SK-N-SH treated with all-trans-retinoic acid at 6 μM for 48 hours (cell line): Measurements from ENCODE around the gene CCDC124.
"Not testable (repeated sequence)": the region's sequence is repeated elsewhere in the genome, so short reads cannot be mapped to it uniquely, and the experiment has no call there.

ENCODE experiments used
- ARNTL ChIP-seq: fragments of 450-650 bp; formaldehyde crosslinking; IDR thresholded peaks from 2 replicates; pipeline ENCODE4 v1.5.0; 2020; ENCODE audit warnings: low read depth, mild to moderate bottlenecking, moderate library complexity, borderline replicate concordance
- CSDC2 ChIP-seq: fragments of 250-450 bp; sonication (Bioruptor Pico); IDR thresholded peaks from 2 replicates; pipeline ENCODE4 v1.5.0; 2020; ENCODE audit warnings: mild to moderate bottlenecking, moderate library complexity
- CSRNP3 ChIP-seq: fragments of 250-450 bp; sonication (Bioruptor Pico); IDR thresholded peaks from 2 replicates; pipeline ENCODE4 v1.5.1; 2021; ENCODE audit warnings: mild to moderate bottlenecking, moderate library complexity
- OSR1 ChIP-seq: fragments of 250-450 bp; sonication (Bioruptor Pico); IDR thresholded peaks from 2 replicates; pipeline ENCODE4 v1.8.0; 2022; ENCODE audit warnings: moderate library complexity, mild to moderate bottlenecking, inconsistent platforms
- PPARA ChIP-seq: fragments of 250-450 bp; sonication (Bioruptor Pico); IDR thresholded peaks from 2 replicates; pipeline ENCODE4 v1.5.0; 2020; ENCODE audit warnings: mild to moderate bottlenecking, borderline replicate concordance
- RARB ChIP-seq: fragments of 250-450 bp; sonication (Bioruptor Pico); IDR thresholded peaks from 2 replicates; pipeline ENCODE4 v1.8.0; 2021; ENCODE audit warnings: mild to moderate bottlenecking, moderate library complexity
- SNAI2 ChIP-seq: fragments of 250-450 bp; sonication (Bioruptor Pico); IDR thresholded peaks from 2 replicates; pipeline ENCODE4 v1.5.0; 2020; ENCODE audit warnings: mild to moderate bottlenecking, moderate library complexity
- ZC3H10 ChIP-seq: fragments of 250-450 bp; sonication (Bioruptor Pico); IDR thresholded peaks from 2 replicates; pipeline ENCODE4 v1.5.1; 2021; ENCODE audit warnings: mild to moderate bottlenecking, moderate library complexity
- ZFP3 ChIP-seq: fragments of 250-450 bp; sonication (Bioruptor Pico); IDR thresholded peaks from 2 replicates; pipeline ENCODE4 v1.5.0; 2020; ENCODE audit warnings: mild to moderate bottlenecking, moderate library complexity
- ZNF565 ChIP-seq: fragments of 450-650 bp; formaldehyde crosslinking; conservative IDR thresholded peaks from 2 replicates; pipeline ENCODE4 v1.5.0; 2020; ENCODE audit warnings: low read depth, mild to moderate bottlenecking, moderate library complexity
- ZNF70 ChIP-seq: fragments of 450-650 bp; formaldehyde crosslinking; IDR thresholded peaks from 2 replicates; pipeline ENCODE4 v1.5.0; 2020; ENCODE audit warnings: mild to moderate bottlenecking, moderate library complexity
- TF ChIP-seq, protein P1 (sequence below): fragments of 250-450 bp; sonication (Bioruptor Pico); IDR thresholded peaks from 2 replicates; pipeline ENCODE4 v1.8.0; 2020; ENCODE audit warnings: mild to moderate bottlenecking, moderate library complexity, borderline replicate concordance
- TF ChIP-seq, protein P2 (sequence below): fragments of 250-450 bp; sonication (Bioruptor Pico); IDR thresholded peaks from 2 replicates; pipeline ENCODE4 v1.5.0; 2020; ENCODE audit warnings: mild to moderate bottlenecking, moderate library complexity
- TF ChIP-seq, protein P3 (sequence below): fragments of 250-450 bp; sonication (Bioruptor Pico); IDR thresholded peaks from 2 replicates; pipeline ENCODE4 v1.8.0; 2021; ENCODE audit warnings: low read depth, mild to moderate bottlenecking, moderate library complexity, borderline replicate concordance

DNA sequence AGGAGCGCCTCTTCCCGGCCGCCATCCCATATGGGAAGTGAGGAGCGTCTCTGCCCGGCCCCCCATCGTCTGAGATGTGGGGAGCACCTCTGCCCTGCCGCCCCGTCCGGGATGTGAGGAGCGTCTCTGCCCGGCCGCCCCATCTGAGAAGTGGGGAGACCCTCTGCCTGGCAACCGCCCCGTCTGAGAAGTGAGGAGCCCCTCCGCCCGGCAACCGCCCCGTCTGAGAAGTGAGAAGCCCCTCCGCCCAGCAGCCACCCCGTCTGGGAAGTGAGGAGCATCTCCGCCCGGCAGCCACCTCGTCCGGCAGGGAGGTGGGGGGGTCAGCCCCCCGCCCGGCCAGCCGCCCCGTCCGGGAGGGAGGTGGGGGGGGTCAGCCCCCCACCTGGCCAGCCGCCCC lies 14.7 kb upstream of the CCDC124 start:
- TF ChIP-seq, protein P1, sequence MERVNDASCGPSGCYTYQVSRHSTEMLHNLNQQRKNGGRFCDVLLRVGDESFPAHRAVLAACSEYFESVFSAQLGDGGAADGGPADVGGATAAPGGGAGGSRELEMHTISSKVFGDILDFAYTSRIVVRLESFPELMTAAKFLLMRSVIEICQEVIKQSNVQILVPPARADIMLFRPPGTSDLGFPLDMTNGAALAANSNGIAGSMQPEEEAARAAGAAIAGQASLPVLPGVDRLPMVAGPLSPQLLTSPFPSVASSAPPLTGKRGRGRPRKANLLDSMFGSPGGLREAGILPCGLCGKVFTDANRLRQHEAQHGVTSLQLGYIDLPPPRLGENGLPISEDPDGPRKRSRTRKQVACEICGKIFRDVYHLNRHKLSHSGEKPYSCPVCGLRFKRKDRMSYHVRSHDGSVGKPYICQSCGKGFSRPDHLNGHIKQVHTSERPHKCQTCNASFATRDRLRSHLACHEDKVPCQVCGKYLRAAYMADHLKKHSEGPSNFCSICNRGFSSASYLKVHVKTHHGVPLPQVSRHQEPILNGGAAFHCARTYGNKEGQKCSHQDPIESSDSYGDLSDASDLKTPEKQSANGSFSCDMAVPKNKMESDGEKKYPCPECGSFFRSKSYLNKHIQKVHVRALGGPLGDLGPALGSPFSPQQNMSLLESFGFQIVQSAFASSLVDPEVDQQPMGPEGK (CRISPR knock-in tag): not testable (repeated sequence)
- not testable (repeated sequence) for TF ChIP-seq CSDC2 (CRISPR knock-in tag); RARB; ZNF565 (CRISPR knock-in tag); OSR1 (CRISPR knock-in tag); SNAI2 (CRISPR knock-in tag); ZC3H10 (CRISPR knock-in tag); CSRNP3 (CRISPR knock-in tag); PPARA (CRISPR knock-in tag); ZNF70 (CRISPR knock-in tag); ZFP3 (CRISPR knock-in tag); ARNTL (CRISPR knock-in tag)
- TF ChIP-seq, protein P2, sequence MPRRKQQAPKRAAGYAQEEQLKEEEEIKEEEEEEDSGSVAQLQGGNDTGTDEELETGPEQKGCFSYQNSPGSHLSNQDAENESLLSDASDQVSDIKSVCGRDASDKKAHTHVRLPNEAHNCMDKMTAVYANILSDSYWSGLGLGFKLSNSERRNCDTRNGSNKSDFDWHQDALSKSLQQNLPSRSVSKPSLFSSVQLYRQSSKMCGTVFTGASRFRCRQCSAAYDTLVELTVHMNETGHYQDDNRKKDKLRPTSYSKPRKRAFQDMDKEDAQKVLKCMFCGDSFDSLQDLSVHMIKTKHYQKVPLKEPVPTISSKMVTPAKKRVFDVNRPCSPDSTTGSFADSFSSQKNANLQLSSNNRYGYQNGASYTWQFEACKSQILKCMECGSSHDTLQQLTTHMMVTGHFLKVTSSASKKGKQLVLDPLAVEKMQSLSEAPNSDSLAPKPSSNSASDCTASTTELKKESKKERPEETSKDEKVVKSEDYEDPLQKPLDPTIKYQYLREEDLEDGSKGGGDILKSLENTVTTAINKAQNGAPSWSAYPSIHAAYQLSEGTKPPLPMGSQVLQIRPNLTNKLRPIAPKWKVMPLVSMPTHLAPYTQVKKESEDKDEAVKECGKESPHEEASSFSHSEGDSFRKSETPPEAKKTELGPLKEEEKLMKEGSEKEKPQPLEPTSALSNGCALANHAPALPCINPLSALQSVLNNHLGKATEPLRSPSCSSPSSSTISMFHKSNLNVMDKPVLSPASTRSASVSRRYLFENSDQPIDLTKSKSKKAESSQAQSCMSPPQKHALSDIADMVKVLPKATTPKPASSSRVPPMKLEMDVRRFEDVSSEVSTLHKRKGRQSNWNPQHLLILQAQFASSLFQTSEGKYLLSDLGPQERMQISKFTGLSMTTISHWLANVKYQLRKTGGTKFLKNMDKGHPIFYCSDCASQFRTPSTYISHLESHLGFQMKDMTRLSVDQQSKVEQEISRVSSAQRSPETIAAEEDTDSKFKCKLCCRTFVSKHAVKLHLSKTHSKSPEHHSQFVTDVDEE (CRISPR knock-in tag): not testable (repeated sequence)
- TF ChIP-seq, protein P3, sequence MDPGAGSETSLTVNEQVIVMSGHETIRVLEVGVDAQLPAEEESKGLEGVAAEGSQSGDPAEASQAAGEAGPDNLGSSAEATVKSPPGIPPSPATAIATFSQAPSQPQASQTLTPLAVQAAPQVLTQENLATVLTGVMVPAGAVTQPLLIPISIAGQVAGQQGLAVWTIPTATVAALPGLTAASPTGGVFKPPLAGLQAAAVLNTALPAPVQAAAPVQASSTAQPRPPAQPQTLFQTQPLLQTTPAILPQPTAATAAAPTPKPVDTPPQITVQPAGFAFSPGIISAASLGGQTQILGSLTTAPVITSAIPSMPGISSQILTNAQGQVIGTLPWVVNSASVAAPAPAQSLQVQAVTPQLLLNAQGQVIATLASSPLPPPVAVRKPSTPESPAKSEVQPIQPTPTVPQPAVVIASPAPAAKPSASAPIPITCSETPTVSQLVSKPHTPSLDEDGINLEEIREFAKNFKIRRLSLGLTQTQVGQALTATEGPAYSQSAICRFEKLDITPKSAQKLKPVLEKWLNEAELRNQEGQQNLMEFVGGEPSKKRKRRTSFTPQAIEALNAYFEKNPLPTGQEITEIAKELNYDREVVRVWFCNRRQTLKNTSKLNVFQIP (CRISPR knock-in tag): not testable (repeated sequence)
